Measurements from ENCODE around the gene CDC16. TPM values are rescaled to one million over a fixed set of nuclear protein-coding genes. Genes with fewer than 3 reads are reported as not detected.

CDC16 gene, protein sequence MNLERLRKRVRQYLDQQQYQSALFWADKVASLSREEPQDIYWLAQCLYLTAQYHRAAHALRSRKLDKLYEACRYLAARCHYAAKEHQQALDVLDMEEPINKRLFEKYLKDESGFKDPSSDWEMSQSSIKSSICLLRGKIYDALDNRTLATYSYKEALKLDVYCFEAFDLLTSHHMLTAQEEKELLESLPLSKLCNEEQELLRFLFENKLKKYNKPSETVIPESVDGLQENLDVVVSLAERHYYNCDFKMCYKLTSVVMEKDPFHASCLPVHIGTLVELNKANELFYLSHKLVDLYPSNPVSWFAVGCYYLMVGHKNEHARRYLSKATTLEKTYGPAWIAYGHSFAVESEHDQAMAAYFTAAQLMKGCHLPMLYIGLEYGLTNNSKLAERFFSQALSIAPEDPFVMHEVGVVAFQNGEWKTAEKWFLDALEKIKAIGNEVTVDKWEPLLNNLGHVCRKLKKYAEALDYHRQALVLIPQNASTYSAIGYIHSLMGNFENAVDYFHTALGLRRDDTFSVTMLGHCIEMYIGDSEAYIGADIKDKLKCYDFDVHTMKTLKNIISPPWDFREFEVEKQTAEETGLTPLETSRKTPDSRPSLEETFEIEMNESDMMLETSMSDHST
- total RNA-seq, result 100 to 1,000 TPM; 107 to 159 TPM

GRCh38 chr13:114234645-114235421 lies at the start of gene CDC16:
Gene CDC16, plus strand, starts transcription at chr13:114234897. Its CDS starts 188 bp downstream, at chr13:114235085.

GRCh38 chr13:114281351-114282040 lies 46.8 kb downstream of the CDC16 start, which contains the start of gene UPF3A:
Gene UPF3A, plus strand, starts transcription at chr13:114281601. Its CDS starts 39 bp downstream, at chr13:114281640.

GRCh38 chr13:114314074-114314912 lies 79.6 kb downstream of the CDC16 start, which contains the start of gene CHAMP1:
Gene CHAMP1, plus strand, starts transcription at chr13:114314503. Its CDS starts 9,340 bp downstream, at chr13:114323843.

Small RNA genes within 50 kb of the gene (small RNA-seq; reads per million reads assigned to genes)
- 0.04 to 0.81 reads per million in 2 donors for gene MIR4502
- 0 to 0.12 reads per million in 2 donors for gene MIR548AR

Other genes starting within 250 kb of the CDC16 start
- 10 to 100 TPM; 17.2 to 19.0 TPM for gene RASA3, start 102.3 kb upstream of the CDC16 start, total RNA-seq
- gene CFAP97D2, start 55.6 kb upstream of the CDC16 start, total RNA-seq, result not detected
- 10 to 100 TPM; 16.0 to 16.9 TPM for gene UPF3A, start 46.7 kb downstream of the CDC16 start, total RNA-seq
- gene CHAMP1, start 79.6 kb downstream of the CDC16 start, total RNA-seq, result 10 to 100 TPM; 22.3 to 23.4 TPM